Uterus (tissue), 4 donors: ENCODE data around the gene HS3ST3A1. TPM values are rescaled to one million over a fixed set of nuclear protein-coding genes. Genes with fewer than 3 reads are reported as not detected.

ENCODE experiments used
- DNase-seq, 2 donors: peaks; one replicate each; pipeline ENCODE4 v3.0.0-alpha.2; 2019 to 2020
- H3K27ac ChIP-seq, 2 donors: fragments of 200-600 bp; sonication (generic); 1 replicate in 1 of 2; 2 replicates in 1 of 2; pipeline ENCODE4 v1.5.1; 2016 to 2018
- H3K27me3 ChIP-seq, 2 donors: fragments of 200-600 bp; sonication (generic); one replicate each; pipeline ENCODE4 v1.5.1; 2018 to 2019; ENCODE audit warnings: control low read depth in 1 of 2
- H3K36me3 ChIP-seq, 2 donors: fragments of 200-600 bp; sonication (generic); one replicate each; pipeline ENCODE4 v1.5.1; 2019; ENCODE audit warnings: control low read depth in 1 of 2
- H3K4me1 ChIP-seq, 2 donors: fragments of 200-600 bp; sonication (generic); one replicate each; pipeline ENCODE4 v1.5.1; 2018 to 2019; ENCODE audit warnings: control low read depth in 1 of 2
- H3K4me3 ChIP-seq, 2 donors: fragments of 200-600 bp; sonication (generic); 1 replicate in 1 of 2; 2 replicates in 1 of 2; pipeline ENCODE4 v1.5.1; 2018 to 2019; ENCODE audit warnings: mild to moderate bottlenecking in 1 of 2
- H3K9me3 ChIP-seq, 2 donors: fragments of 200-600 bp; sonication (generic); one replicate each; pipeline ENCODE4 v1.5.1; 2019; ENCODE audit warnings: control low read depth in 1 of 2
- CTCF ChIP-seq, 4 experiments: fragments of 200-600 bp in 2 of 4; fragments of 450-650 bp in 2 of 4; sonication (generic) in 2 of 4; IDR thresholded peaks; one replicate each; pipeline ENCODE4 v1.5.1; 2016 to 2019; ENCODE audit warnings: antibody characterized with exemption in 4 of 4, mild to moderate bottlenecking in 2 of 4, moderate library complexity in 1 of 4
- POLR2A ChIP-seq, 2 donors: fragments of 450-650 bp; IDR thresholded peaks; one replicate each; pipeline ENCODE4 v1.6.1; 2016; ENCODE audit warnings: antibody characterized with exemption in 2 of 2, mild to moderate bottlenecking in 1 of 2, moderate library complexity in 1 of 2
- intact Hi-C: fragments of 100-400 bp; cut with DNase I; formaldehyde crosslinking; loops from one replicate; pipeline ENCODE4 v1.15.1; 2023; ENCODE audit warnings: low total_unique reads
- total RNA-seq, 4 donors: library from RNA; depleted of rRNA in 3 of 4; stranded (reverse); fragments of >200 nt in 3 of 4; gene quantifications; one replicate each; pipeline versions ENCODE4 v1.1.0 to v1.2.4, GENCODE V29; 2014 to 2023
- donor health status: DM: yes; HTN: yes; CAD: no.

Gene HS3ST3A1
- total RNA-seq, 4 donors from 2014 or later: 2.1 to 7.7 (median 5.0) TPM; not detected in 1

- no peaks in the 10 kb centered on the region for H3K9me3 ChIP-seq
- no peaks in the 10 kb centered on the region for H3K36me3 ChIP-seq
- H3K4me3 ChIP-seq: no peak overlapping the region
- DNase-seq: no peak
- intact Hi-C loops: no loop called here
- no peaks in the 10 kb centered on the region for H3K4me1 ChIP-seq
- TF ChIP-seq CTCF (IDR thresholded peaks at IDR 0.05) (no peak), POLR2A (IDR thresholded peaks at IDR 0.05) (no peak)
- no peaks in the 10 kb centered on the region for H3K27me3 ChIP-seq
- H3K27ac ChIP-seq: no peak overlapping the region
Measured at GRCh38 chr17:13643180-13643579, 41.5 kb upstream of the HS3ST3A1 start.

- Histone ChIP-seq H3K4me1 (no peaks in the 10 kb centered on the region), H3K36me3 (no peaks in the 10 kb centered on the region), H3K27ac (no peak overlapping the region), H3K4me3 (no peak overlapping the region), H3K27me3 (no peaks in the 10 kb centered on the region), H3K9me3 (no peaks in the 10 kb centered on the region)
- intact Hi-C loops: no loop called here
- TF ChIP-seq POLR2A (IDR thresholded peaks at IDR 0.05) (no peak), CTCF (IDR thresholded peaks at IDR 0.05) (no peak)
- no peak for DNase-seq
Measured at GRCh38 chr17:13642188-13642587, 40.5 kb upstream of the HS3ST3A1 start.

GRCh38 chr17:13640551-13640950 lies 38.8 kb upstream of the HS3ST3A1 start:
- Histone ChIP-seq H3K27ac (no peak overlapping the region), H3K27me3 (no peaks in the 10 kb centered on the region), H3K4me1 (no peaks in the 10 kb centered on the region), H3K4me3 (no peak overlapping the region), H3K9me3 (no peaks in the 10 kb centered on the region), H3K36me3 (no peaks in the 10 kb centered on the region)
- no peak for TF ChIP-seq POLR2A (IDR thresholded peaks at IDR 0.05)
- no peak for TF ChIP-seq CTCF (IDR thresholded peaks at IDR 0.05)
- intact Hi-C loops: no loop called here
- no peak for DNase-seq

GRCh38 chr17:13638855-13639458 lies 37.2 kb upstream of the HS3ST3A1 start:
- no peak overlapping the region for H3K27ac ChIP-seq
- TF ChIP-seq CTCF (IDR thresholded peaks at IDR 0.05): no peak
- TF ChIP-seq POLR2A (IDR thresholded peaks at IDR 0.05): no peak
- no peaks in the 10 kb centered on the region for H3K4me1 ChIP-seq
- DNase-seq: no peak
- H3K4me3 ChIP-seq: no peak overlapping the region
- no peaks in the 10 kb centered on the region for H3K27me3 ChIP-seq
- H3K9me3 ChIP-seq: no peaks in the 10 kb centered on the region
- H3K36me3 ChIP-seq: no peaks in the 10 kb centered on the region
- intact Hi-C loops: no loop called here

- Histone ChIP-seq H3K4me3 (no peak overlapping the region), H3K4me1 (no peaks in the 10 kb centered on the region), H3K36me3 (no peaks in the 10 kb centered on the region), H3K9me3 (no peaks in the 10 kb centered on the region), H3K27me3 (no peaks in the 10 kb centered on the region), H3K27ac (no peak overlapping the region)
- TF ChIP-seq POLR2A (IDR thresholded peaks at IDR 0.05): no peak
- TF ChIP-seq CTCF (IDR thresholded peaks at IDR 0.05): no peak
- intact Hi-C loops: no loop called here
- no peak for DNase-seq
Measured at GRCh38 chr17:13636951-13637350, 35.2 kb upstream of the HS3ST3A1 start.
